GM12872 (cell line): ENCODE results near the gene RPS16.

Source experiments
- CTCF ChIP-seq: IDR thresholded peaks from 3 replicates; pipeline ENCODE4 v1.5.1; 2011; ENCODE audit warnings: low read depth, mild to moderate bottlenecking, low read length, moderate library complexity; ENCODE audit not compliant: insufficient read depth

The RPS16 gene

GRCh38 chr19:39415111-39416046, 20.4 kb downstream of the RPS16 start:
- no peak for TF ChIP-seq CTCF

GRCh38 chr19:39413911-39414608, 21.7 kb downstream of the RPS16 start:
- peak; percentile 32; the same call in 1 of the 3 replicates for TF ChIP-seq CTCF

GRCh38 chr19:39413272-39413910, 22.4 kb downstream of the RPS16 start:
- no peak for TF ChIP-seq CTCF

- no peak for TF ChIP-seq CTCF
These were observed 22.9 kb downstream of the RPS16 start for GRCh38 chr19:39412867-39413271.

GRCh38 chr19:39412100-39412866, 23.5 kb downstream of the RPS16 start, which contains the start of gene PLEKHG2:
PLEKHG2 (plus strand) TSS chr19:39412669; CDS start chr19:39414087, 1,418 bp downstream.
- TF ChIP-seq CTCF: peak; percentile 81

GRCh38 chr19:39411832-39412099, 24.0 kb downstream of the RPS16 start:
- TF ChIP-seq CTCF: peak; percentile 86
